Stomach (tissue), 9 donors: ENCODE measurements around the gene TBXAS1. TPM values are rescaled to one million over a fixed set of nuclear protein-coding genes. Genes with fewer than 3 reads are reported as not detected.

Experiments used
- DNase-seq, 2 donors: peaks; one replicate each; pipeline versions ENCODE4 v3.0.0 to v3.0.0-alpha.2; 2013 to 2019
- H3K27ac ChIP-seq, 5 donors: fragments of 200-600 bp in 4 of 5; sonication (generic) in 4 of 5; one replicate each; pipeline ENCODE4 v1.5.1; 2013 to 2019; ENCODE audit warnings: mild to moderate bottlenecking in 1 of 5, moderate library complexity in 1 of 5
- H3K27me3 ChIP-seq, 3 donors: fragments of 200-600 bp; sonication (generic); one replicate each; pipeline ENCODE4 v1.5.1; 2017 to 2019; ENCODE audit warnings: mixed run types in 1 of 3
- H3K36me3 ChIP-seq, 4 donors: fragments of 200-600 bp; sonication (generic); 1 replicate in 3 of 4; 2 replicates in 1 of 4; pipeline ENCODE4 v1.5.1; 2016 to 2019
- H3K4me1 ChIP-seq, 4 donors: fragments of 200-600 bp; sonication (generic); one replicate each; pipeline ENCODE4 v1.5.1; 2016 to 2019
- H3K4me3 ChIP-seq, 4 donors: fragments of 200-600 bp; sonication (generic) in 3 of 4; one replicate each; pipeline ENCODE4 v1.5.1; 2016 to 2019; ENCODE audit warnings: mild to moderate bottlenecking in 1 of 4
- H3K9me3 ChIP-seq, 4 donors: fragments of 200-600 bp; sonication (generic); one replicate each; pipeline ENCODE4 v1.5.1; 2016 to 2019
- EP300 ChIP-seq: sonication (generic); formaldehyde crosslinking; IDR thresholded peaks from one replicate; pipeline ENCODE4 v1.6.1; 2017; ENCODE audit warnings: antibody characterized with exemption
- POLR2A ChIP-seq, 4 donors: fragments of 450-650 bp; IDR thresholded peaks; one replicate each; pipeline ENCODE4 v1.6.1; 2016; ENCODE audit warnings: antibody characterized with exemption in 4 of 4, control low read depth in 2 of 4, mild to moderate bottlenecking in 1 of 4, moderate library complexity in 1 of 4
- POLR2AphosphoS5 ChIP-seq, 3 donors: sonication (generic); formaldehyde crosslinking; IDR thresholded peaks; one replicate each; pipeline ENCODE4 v1.6.1; 2016; ENCODE audit warnings: antibody characterized with exemption in 3 of 3
- WGBS, 5 donors: extraction: QIAGEN DNeasy Blood & Tissue Kit in 3 of 5; methylation state at CpG; one replicate each; pipeline versions ENCODE4 v1.1.5 to v1.1.7; 2013 to 2018; 5-methylcytosine and 5-hydroxymethylcytosine counted together
- intact Hi-C: fragments of 100-400 bp; cut with DNase I; formaldehyde crosslinking; loops from one replicate; pipeline ENCODE4 v1.15.1; 2023; ENCODE audit warnings: low total_unique reads
- polyA plus RNA-seq, 3 donors: library from polyadenylated mRNA; stranded (reverse); fragments of 200-250 nt; gene quantifications; one replicate each; pipeline ENCODE4 v1.2.3, GENCODE V29; 2013
- total RNA-seq, 5 donors: library from RNA; depleted of rRNA; stranded (reverse); fragments of >200 nt; gene quantifications; one replicate each; pipeline versions ENCODE4 v1.1.0 to v1.2.3, GENCODE V29; 2014 to 2016
- TF ChIP-seq, protein P1 (sequence below), 7 experiments: fragments of 450-650 bp in 4 of 7; fragments of 200-600 bp in 3 of 7; sonication (generic) in 3 of 7; IDR thresholded peaks; one replicate each; pipeline ENCODE4 v1.5.1; 2016 to 2019; ENCODE audit warnings: antibody characterized with exemption in 7 of 7, control low read depth in 2 of 7, mild to moderate bottlenecking in 1 of 7
- donor health status: healthy with polysubstance abuse.
- donor health status: Bipolar disorder and iron deficiency.
- donor health status: healthy.

TBXAS1 gene
- total and polyA plus RNA-seq, 8 donors, result 1.4 to 92.8 (median 15.1) TPM

DNA sequence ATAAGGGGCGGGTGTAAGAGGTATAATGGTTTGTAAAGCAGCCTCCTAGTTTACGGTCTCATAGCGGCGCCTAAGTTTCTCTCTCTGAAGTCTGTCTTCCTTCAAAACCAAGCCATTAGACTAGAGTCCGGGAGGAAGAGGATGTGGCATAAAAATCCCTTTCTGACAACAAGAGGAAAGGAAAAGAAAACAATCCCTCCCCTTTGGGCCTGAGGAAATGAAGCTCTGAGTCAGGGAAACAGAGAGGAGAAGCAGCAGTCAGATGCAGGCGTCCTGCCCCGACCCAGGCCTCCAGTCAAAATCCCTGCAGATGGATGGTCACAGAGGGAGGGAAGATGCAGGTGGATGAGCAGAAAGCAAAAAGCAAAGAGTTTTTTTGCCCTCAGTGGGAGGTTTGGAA is 210.0 kb downstream of the TBXAS1 start:
- Histone ChIP-seq H3K27ac (no peak overlapping the region), H3K4me1 (peaks cover 0 to 11% (median 5%) of the 10 kb centered on the region in 4 donors), H3K27me3 (no peaks in the 10 kb centered on the region), H3K36me3 (peaks cover 42 to 95% (median 78%) of the 10 kb centered on the region in 4 donors), H3K4me3 (no peak overlapping the region), H3K9me3 (no peaks in the 10 kb centered on the region)
- 81 to 90% (median 85%) methylated on average over 7 of the region's 7 CpGs for WGBS, 5 donors
- intact Hi-C loops, result no loop called here
- TF ChIP-seq, protein P1, sequence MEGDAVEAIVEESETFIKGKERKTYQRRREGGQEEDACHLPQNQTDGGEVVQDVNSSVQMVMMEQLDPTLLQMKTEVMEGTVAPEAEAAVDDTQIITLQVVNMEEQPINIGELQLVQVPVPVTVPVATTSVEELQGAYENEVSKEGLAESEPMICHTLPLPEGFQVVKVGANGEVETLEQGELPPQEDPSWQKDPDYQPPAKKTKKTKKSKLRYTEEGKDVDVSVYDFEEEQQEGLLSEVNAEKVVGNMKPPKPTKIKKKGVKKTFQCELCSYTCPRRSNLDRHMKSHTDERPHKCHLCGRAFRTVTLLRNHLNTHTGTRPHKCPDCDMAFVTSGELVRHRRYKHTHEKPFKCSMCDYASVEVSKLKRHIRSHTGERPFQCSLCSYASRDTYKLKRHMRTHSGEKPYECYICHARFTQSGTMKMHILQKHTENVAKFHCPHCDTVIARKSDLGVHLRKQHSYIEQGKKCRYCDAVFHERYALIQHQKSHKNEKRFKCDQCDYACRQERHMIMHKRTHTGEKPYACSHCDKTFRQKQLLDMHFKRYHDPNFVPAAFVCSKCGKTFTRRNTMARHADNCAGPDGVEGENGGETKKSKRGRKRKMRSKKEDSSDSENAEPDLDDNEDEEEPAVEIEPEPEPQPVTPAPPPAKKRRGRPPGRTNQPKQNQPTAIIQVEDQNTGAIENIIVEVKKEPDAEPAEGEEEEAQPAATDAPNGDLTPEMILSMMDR (IDR thresholded peaks at IDR 0.05), result no peak
- no peak for TF ChIP-seq POLR2AphosphoS5 (IDR thresholded peaks at IDR 0.05)
- no peak for TF ChIP-seq EP300
- TF ChIP-seq POLR2A (IDR thresholded peaks at IDR 0.05), result no peak
- no peak for DNase-seq

- WGBS, 5 donors, result 93 to 98% (median 95%) methylated on average over 12 of the region's 12 CpGs
- peaks cover 0 to 11% (median 5%) of the 10 kb centered on the region in 4 donors for H3K4me1 ChIP-seq
- H3K27me3 ChIP-seq, result no peaks in the 10 kb centered on the region
- no peak overlapping the region for H3K4me3 ChIP-seq
- TF ChIP-seq, protein P1 (IDR thresholded peaks at IDR 0.05), result no peak
- TF ChIP-seq EP300, result no peak
- no peak for TF ChIP-seq POLR2A (IDR thresholded peaks at IDR 0.05)
- TF ChIP-seq POLR2AphosphoS5 (IDR thresholded peaks at IDR 0.05), result no peak
- H3K9me3 ChIP-seq, result no peaks in the 10 kb centered on the region
- H3K27ac ChIP-seq, result no peak overlapping the region
- DNase-seq, result no peak
- intact Hi-C loops, result no loop called here
- H3K36me3 ChIP-seq, result peaks cover 42 to 94% (median 85%) of the 10 kb centered on the region in 4 donors
Measured at GRCh38 chr7:140039896-140040295, 210.8 kb downstream of the TBXAS1 start.

- intact Hi-C loops, result no loop called here
- no peak for DNase-seq
- Histone ChIP-seq H3K27me3 (no peaks in the 10 kb centered on the region), H3K36me3 (peaks cover 36 to 98% (median 93%) of the 10 kb centered on the region in 4 donors), H3K27ac (no peak overlapping the region), H3K4me1 (peaks cover 0 to 10% (median 2%) of the 10 kb centered on the region in 4 donors), H3K4me3 (no peak overlapping the region), H3K9me3 (no peaks in the 10 kb centered on the region)
- no peak for TF ChIP-seq EP300
- no peak for TF ChIP-seq POLR2A (IDR thresholded peaks at IDR 0.05)
- 93 to 96% (median 94%) methylated on average over 12 of the region's 12 CpGs for WGBS, 5 donors
Measured at GRCh38 chr7:140041659-140042385, 212.8 kb downstream of the TBXAS1 start.

DNA sequence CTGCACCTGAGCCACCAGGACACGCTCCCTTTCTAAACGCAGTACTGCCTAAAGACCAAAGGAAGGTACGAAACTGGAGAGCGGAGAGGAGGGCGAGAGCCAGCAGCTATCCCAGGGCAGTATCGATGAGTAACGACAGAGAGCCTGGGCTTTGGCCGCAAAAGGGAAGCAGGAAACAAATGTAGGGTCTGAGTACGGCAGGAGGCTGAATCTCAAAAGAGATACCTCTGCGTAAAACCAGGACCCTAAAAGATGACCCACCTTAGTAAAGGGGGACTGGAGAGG is 213.3 kb downstream of the TBXAS1 start:
- intact Hi-C loops, result no loop called here
- H3K9me3 ChIP-seq, result no peaks in the 10 kb centered on the region
- H3K27me3 ChIP-seq, result no peaks in the 10 kb centered on the region
- peaks cover 31 to 98% (median 92%) of the 10 kb centered on the region in 4 donors for H3K36me3 ChIP-seq
- WGBS, 5 donors, result 93 to 96% (median 95%) methylated on average over 10 of the region's 10 CpGs
- H3K4me1 ChIP-seq, result peaks cover 0 to 7% (median 0%) of the 10 kb centered on the region in 4 donors
- no peak for DNase-seq
- H3K4me3 ChIP-seq, result no peak overlapping the region
- no peak overlapping the region for H3K27ac ChIP-seq
- TF ChIP-seq POLR2AphosphoS5 (IDR thresholded peaks at IDR 0.05), result no peak
- TF ChIP-seq EP300, result no peak
- TF ChIP-seq, protein P1 (IDR thresholded peaks at IDR 0.05), result no peak
- TF ChIP-seq POLR2A (IDR thresholded peaks at IDR 0.05), result no peak

DNA sequence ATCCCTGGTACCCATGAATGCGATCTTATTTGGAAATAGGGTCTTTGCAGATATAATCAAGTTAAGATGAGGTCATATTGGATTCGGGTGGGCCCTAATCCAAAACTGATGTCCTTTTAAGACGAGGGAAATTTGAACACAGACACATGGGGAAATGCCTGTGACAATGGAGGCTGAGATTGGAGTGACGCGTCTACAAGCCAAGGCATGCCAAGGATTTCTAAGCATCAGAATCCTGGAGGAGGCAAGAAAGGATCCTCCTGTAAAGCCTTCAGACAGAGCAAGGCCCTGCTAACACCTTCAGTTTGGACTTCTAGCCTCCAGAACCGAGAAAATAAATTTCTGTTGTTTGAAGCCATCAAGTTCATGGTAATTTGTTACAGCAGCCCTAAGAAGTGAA is 215.2 kb downstream of the TBXAS1 start:
- H3K4me3 ChIP-seq, result no peak overlapping the region
- H3K27me3 ChIP-seq, result no peaks in the 10 kb centered on the region
- DNase-seq, result no peak
- peaks cover 0 to 9% (median 4%) of the 10 kb centered on the region in 4 donors for H3K4me1 ChIP-seq
- intact Hi-C loops, result no loop called here
- TF ChIP-seq POLR2AphosphoS5 (IDR thresholded peaks at IDR 0.05) (no peak), EP300 (no peak), POLR2A (IDR thresholded peaks at IDR 0.05) (no peak)
- TF ChIP-seq, protein P1 (IDR thresholded peaks at IDR 0.05), result no peak
- no peaks in the 10 kb centered on the region for H3K9me3 ChIP-seq
- H3K27ac ChIP-seq, result no peak overlapping the region
- H3K36me3 ChIP-seq, result peaks cover 17 to 88% (median 77%) of the 10 kb centered on the region in 4 donors
- 91 to 99% (median 98%) methylated on average over 6 of the region's 6 CpGs for whole genome bisulfite sequencing, 5 donors
